OCI-LY1 (cell line): ENCODE results near the gene ARMH2.

Source experiments
- H2AFZ ChIP-seq: fragments of 200-600 bp; sonication (generic), shearing (Covaris generic); 2 replicates; pipeline ENCODE4 v1.6.0; 2014; ENCODE audit warnings: antibody characterized with exemption, mild to moderate bottlenecking, low read length
- H3F3A ChIP-seq: fragments of 200-600 bp; sonication (generic), shearing (Covaris generic); 2 replicates; pipeline ENCODE4 v1.6.0; 2014; ENCODE audit warnings: mild to moderate bottlenecking, antibody characterized with exemption, low read length, moderate library complexity; ENCODE audit not compliant: insufficient read depth
- H3K27ac ChIP-seq: fragments of 200-600 bp; sonication (generic); 2 replicates; pipeline ENCODE4 v1.5.1; 2014; ENCODE audit warnings: low read length, mixed run types, mild to moderate bottlenecking, low read depth; ENCODE audit not compliant: poor library complexity, severe bottlenecking
- H3K27me3 ChIP-seq: fragments of 200-600 bp; sonication (generic); 2 replicates; pipeline ENCODE4 v1.6.0; 2014; ENCODE audit warnings: antibody characterized with exemption, mild to moderate bottlenecking, low read length, moderate library complexity; ENCODE audit not compliant: insufficient read depth
- H3K36me3 ChIP-seq: fragments of 200-600 bp; sonication (generic); 2 replicates; pipeline ENCODE4 v1.6.1; 2014; ENCODE audit warnings: mild to moderate bottlenecking, antibody characterized with exemption, low read length, moderate library complexity, mixed read lengths; ENCODE audit not compliant: insufficient read depth
- H3K4me1 ChIP-seq: fragments of 200-600 bp; sonication (generic); 2 replicates; pipeline ENCODE4 v1.5.1; 2014; ENCODE audit warnings: mild to moderate bottlenecking, low read length, moderate library complexity; ENCODE audit not compliant: insufficient read depth, severe bottlenecking
- H3K4me2 ChIP-seq: fragments of 200-600 bp; sonication (generic), shearing (Covaris generic); 2 replicates; pipeline ENCODE4 v1.6.1; 2014; ENCODE audit warnings: low read length
- H3K4me3 ChIP-seq: fragments of 200-600 bp; sonication (generic); 2 replicates; pipeline ENCODE4 v1.5.1; 2014; ENCODE audit warnings: low read length, low read depth, mild to moderate bottlenecking, mixed read lengths; ENCODE audit not compliant: poor library complexity, severe bottlenecking
- H3K79me2 ChIP-seq: fragments of 200-600 bp; shearing (Covaris generic); 2 replicates; pipeline ENCODE4 v1.6.1; 2016; ENCODE audit warnings: mixed run types, low read length, mixed read lengths; ENCODE audit not compliant: insufficient read depth
- H3K9ac ChIP-seq: fragments of 200-600 bp; sonication (generic), shearing (Covaris generic); 2 replicates; pipeline ENCODE4 v1.6.1; 2014; ENCODE audit warnings: mild to moderate bottlenecking, low read length, mixed read lengths
- H3K9me2 ChIP-seq: fragments of 200-600 bp; sonication (generic), shearing (Covaris generic); 2 replicates; pipeline ENCODE4 v1.6.1; 2014; ENCODE audit warnings: low read depth, mild to moderate bottlenecking, low read length, mixed read lengths
- H3K9me3 ChIP-seq: fragments of 200-600 bp; shearing (Covaris generic); 2 replicates; pipeline ENCODE4 v1.6.1; 2014; ENCODE audit warnings: low read length, mixed read lengths
- H4K20me1 ChIP-seq: fragments of 200-600 bp; sonication (generic), shearing (Covaris generic); 2 replicates; pipeline ENCODE4 v1.6.0; 2016; ENCODE audit warnings: mild to moderate bottlenecking, low read length; ENCODE audit not compliant: insufficient read depth
- EZH2 ChIP-seq: fragments of 200-600 bp; sonication (generic), shearing (Covaris generic); IDR thresholded peaks from 2 replicates; pipeline ENCODE4 v1.8.0; 2017; ENCODE audit warnings: borderline replicate concordance, mixed run types, mild to moderate bottlenecking, antibody characterized with exemption, low read length, moderate library complexity, mixed read lengths
- TF ChIP-seq, protein P1 (sequence below): fragments of 200-600 bp; sonication (generic), shearing (Covaris generic); IDR thresholded peaks from 2 replicates; pipeline ENCODE4 v1.5.1; 2017; ENCODE audit warnings: mild to moderate bottlenecking, antibody characterized with exemption, low read length, moderate library complexity, mixed read lengths

ARMH2 gene

DNA sequence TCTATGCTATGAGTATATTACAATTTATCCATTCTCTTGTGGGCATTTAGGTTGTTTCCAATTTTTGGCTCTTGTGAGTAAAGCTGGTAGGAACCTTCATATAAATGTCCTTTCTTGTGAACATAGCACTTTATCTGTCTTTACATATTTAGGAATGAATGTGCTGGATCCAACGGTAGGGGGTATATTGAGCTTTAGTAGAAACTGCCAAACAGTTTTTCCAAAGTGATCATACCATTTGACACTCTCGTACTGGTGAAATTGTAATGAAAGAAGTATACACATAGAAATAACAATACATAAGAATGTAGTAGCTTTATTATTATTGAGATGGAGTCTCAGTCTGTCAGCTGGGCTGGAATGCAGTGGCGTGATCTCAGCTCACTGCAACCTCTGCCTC, 30.9 kb upstream of the ARMH2 start:
- Histone ChIP-seq H3K9me3 (no peaks in the 10 kb centered on the region), H3K79me2 (no peaks in the 10 kb centered on the region), H3K27ac (no peak overlapping the region), H2AFZ (no peak overlapping the region), H3K4me1 (no peaks in the 10 kb centered on the region), H3K4me3 (no peak overlapping the region), H3K9me2 (no peaks in the 10 kb centered on the region), H3K4me2 (no peak overlapping the region), H3K27me3 (no peaks in the 10 kb centered on the region), H3K36me3 (peaks cover 60% of the 10 kb centered on the region), H3K9ac (no peak overlapping the region), H3F3A (no peaks in the 10 kb centered on the region), H4K20me1 (no peaks in the 10 kb centered on the region)
- TF ChIP-seq, protein P1, sequence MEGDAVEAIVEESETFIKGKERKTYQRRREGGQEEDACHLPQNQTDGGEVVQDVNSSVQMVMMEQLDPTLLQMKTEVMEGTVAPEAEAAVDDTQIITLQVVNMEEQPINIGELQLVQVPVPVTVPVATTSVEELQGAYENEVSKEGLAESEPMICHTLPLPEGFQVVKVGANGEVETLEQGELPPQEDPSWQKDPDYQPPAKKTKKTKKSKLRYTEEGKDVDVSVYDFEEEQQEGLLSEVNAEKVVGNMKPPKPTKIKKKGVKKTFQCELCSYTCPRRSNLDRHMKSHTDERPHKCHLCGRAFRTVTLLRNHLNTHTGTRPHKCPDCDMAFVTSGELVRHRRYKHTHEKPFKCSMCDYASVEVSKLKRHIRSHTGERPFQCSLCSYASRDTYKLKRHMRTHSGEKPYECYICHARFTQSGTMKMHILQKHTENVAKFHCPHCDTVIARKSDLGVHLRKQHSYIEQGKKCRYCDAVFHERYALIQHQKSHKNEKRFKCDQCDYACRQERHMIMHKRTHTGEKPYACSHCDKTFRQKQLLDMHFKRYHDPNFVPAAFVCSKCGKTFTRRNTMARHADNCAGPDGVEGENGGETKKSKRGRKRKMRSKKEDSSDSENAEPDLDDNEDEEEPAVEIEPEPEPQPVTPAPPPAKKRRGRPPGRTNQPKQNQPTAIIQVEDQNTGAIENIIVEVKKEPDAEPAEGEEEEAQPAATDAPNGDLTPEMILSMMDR = no peak
- no peak for TF ChIP-seq EZH2

DNA sequence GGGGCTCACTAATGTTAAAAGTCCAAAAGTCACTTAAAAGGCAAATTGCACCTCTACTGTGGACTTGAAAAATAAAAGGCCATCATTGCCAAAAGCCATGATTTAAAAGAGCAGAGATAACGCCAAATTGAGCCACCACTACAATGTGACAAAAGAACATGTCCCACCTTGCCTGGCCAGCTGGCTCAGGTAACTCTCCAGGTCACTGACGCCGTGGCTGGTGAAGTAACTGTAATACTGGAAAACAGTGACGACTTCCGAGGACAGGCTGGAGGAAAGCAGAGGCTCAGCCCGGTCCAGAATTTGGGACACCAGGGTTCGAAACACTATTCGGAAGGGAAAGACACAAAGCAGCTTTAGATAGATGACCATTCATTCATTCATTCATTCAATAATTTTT, 29.3 kb upstream of the ARMH2 start:
- no peak for TF ChIP-seq EZH2
- TF ChIP-seq, protein P1 = no peak
- Histone ChIP-seq H3K27me3 (no peaks in the 10 kb centered on the region), H3K9me2 (no peaks in the 10 kb centered on the region), H3K79me2 (no peaks in the 10 kb centered on the region), H3K9me3 (no peaks in the 10 kb centered on the region), H3K9ac (no peak overlapping the region), H3K36me3 (peaks cover 63% of the 10 kb centered on the region), H3K4me1 (no peaks in the 10 kb centered on the region), H3F3A (no peaks in the 10 kb centered on the region), H3K27ac (no peak overlapping the region), H4K20me1 (no peaks in the 10 kb centered on the region), H3K4me2 (no peak overlapping the region), H3K4me3 (no peak overlapping the region), H2AFZ (no peak overlapping the region)

DNA sequence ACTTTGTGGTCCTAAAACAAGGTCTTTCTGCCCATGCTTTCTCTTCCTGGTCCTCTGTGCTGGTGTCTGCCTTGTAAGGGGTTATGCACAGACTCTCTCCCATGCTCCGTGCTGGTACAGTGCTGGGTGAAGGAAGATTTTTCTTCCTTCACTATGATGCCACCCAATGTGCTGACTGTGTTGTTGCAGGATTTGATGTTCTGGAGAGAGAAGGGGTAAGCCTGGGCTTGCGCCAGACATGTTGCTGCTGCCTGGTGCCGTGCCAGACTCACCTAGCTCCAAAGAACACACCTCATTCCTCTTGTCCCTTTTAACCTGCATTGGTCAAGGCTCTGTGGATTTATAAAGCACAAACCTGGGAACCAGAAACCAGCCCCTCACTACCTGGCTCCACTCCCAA, 28.4 kb upstream of the ARMH2 start:
- Histone ChIP-seq H4K20me1 (no peaks in the 10 kb centered on the region), H3K36me3 (peaks cover 56% of the 10 kb centered on the region), H3K9me3 (no peaks in the 10 kb centered on the region), H3K27me3 (no peaks in the 10 kb centered on the region), H3K27ac (no peak overlapping the region), H3K9ac (no peak overlapping the region), H2AFZ (no peak overlapping the region), H3K4me1 (no peaks in the 10 kb centered on the region), H3K4me2 (no peak overlapping the region), H3K4me3 (no peak overlapping the region), H3K9me2 (no peaks in the 10 kb centered on the region), H3K79me2 (no peaks in the 10 kb centered on the region), H3F3A (no peaks in the 10 kb centered on the region)
- TF ChIP-seq, protein P1 = no peak
- TF ChIP-seq EZH2 = no peak
